ENCODE measurements around the gene ALDOA. TPM values are rescaled to one million over a fixed set of nuclear protein-coding genes. Genes with fewer than 3 reads are reported as not detected.
A peak's percentile ranks its signal among the peaks of the same experiment; 100 is the strongest.

Gene ALDOA
- polyA plus RNA-seq, 3 donors = 1,202 to 1,628 (median 1,429) TPM

DNA sequence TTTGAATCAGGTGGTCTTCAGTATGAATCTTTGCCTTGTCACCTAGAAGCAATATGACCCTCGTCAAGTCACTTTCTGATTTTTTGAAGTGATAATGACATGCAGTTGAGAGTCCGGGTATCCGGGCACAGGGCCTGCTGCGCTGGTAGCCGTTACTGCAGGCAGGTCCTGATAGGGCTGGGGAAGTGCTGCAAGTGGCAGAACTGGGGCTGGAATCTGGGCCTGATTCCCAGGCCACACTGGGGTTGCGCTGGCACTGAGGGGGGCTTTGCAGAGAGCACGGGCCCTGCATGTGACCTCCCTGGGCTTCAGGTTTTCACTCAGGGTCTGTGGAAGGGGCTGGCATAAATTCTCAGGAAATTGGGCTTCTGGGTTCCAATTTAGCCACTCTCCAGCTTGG, 13.2 kb downstream of the ALDOA start:
- H3K79me2 ChIP-seq (ENCODE audit: insufficient read depth, low read length) = peaks cover 52% of the 10 kb centered on the region
- no peak for DNase-seq
- intact Hi-C loops (cut with micrococcal nuclease) = no loop called here
- no peaks in the 10 kb centered on the region for H3K9me3 ChIP-seq (replicated peaks in 1 of 2; ENCODE audit: control insufficient read depth in 1 of 2, insufficient read depth in 1 of 2, low read length in 2 of 2)
- peaks cover 69% of the 10 kb centered on the region for H4K20me1 ChIP-seq (ENCODE audit: insufficient read depth, low read length)
- H3K4me2 ChIP-seq (replicated peaks; ENCODE audit: extremely low read depth, low read length, poor library complexity, severe bottlenecking) = no peak overlapping the region
- Mint-ChIP-seq H3K36me3 (peaks cover 61 to 68% of the 10 kb centered on the region in 2 donors), H3K4me1 (peaks cover 31% of the 10 kb centered on the region), H3K27me3 (ENCODE audit: low read depth in 3 of 3) (peaks cover 0 to 1% (median 0%) of the 10 kb centered on the region in 3 donors), H3K9me3 (peaks cover 0 to 2% (median 0%) of the 10 kb centered on the region in 7 donors), H3K4me3 (no peak overlapping the region), H3K27ac (peak overlapping the region in 4 of 7 donors; percentile 8 to 96 (median 38))
- H3K36me3 ChIP-seq (replicated peaks in 1 of 2; ENCODE audit: control insufficient read depth in 1 of 2, insufficient read depth in 2 of 2, low read length in 2 of 2) = peaks cover 53 to 65% of the 10 kb centered on the region in 2 donors
- H3K9ac ChIP-seq (ENCODE audit: insufficient read depth, low read length, poor library complexity, severe bottlenecking) = no peak overlapping the region
- H2AFZ ChIP-seq (ENCODE audit: insufficient read depth, low read depth, low read length, poor library complexity, severe bottlenecking) = no peak overlapping the region
- peak overlapping the region in 1 of 2 donors; percentile 92 for H3K27ac ChIP-seq (ENCODE audit: low read depth in 1 of 2, low read length in 2 of 2)
- H3K4me1 ChIP-seq (ENCODE audit: control insufficient read depth in 1 of 2, insufficient read depth in 2 of 2, low read length in 2 of 2) = peaks cover 24 to 39% of the 10 kb centered on the region in 2 donors
- H3K4me3 ChIP-seq (replicated peaks in 1 of 3; ENCODE audit: low read depth in 2 of 3, low read length in 3 of 3) = no peak overlapping the region
- no peaks in the 10 kb centered on the region for H3K27me3 ChIP-seq (ENCODE audit: control insufficient read depth in 2 of 2, insufficient read depth in 2 of 2, low read length in 2 of 2)
- TF ChIP-seq, protein P1, sequence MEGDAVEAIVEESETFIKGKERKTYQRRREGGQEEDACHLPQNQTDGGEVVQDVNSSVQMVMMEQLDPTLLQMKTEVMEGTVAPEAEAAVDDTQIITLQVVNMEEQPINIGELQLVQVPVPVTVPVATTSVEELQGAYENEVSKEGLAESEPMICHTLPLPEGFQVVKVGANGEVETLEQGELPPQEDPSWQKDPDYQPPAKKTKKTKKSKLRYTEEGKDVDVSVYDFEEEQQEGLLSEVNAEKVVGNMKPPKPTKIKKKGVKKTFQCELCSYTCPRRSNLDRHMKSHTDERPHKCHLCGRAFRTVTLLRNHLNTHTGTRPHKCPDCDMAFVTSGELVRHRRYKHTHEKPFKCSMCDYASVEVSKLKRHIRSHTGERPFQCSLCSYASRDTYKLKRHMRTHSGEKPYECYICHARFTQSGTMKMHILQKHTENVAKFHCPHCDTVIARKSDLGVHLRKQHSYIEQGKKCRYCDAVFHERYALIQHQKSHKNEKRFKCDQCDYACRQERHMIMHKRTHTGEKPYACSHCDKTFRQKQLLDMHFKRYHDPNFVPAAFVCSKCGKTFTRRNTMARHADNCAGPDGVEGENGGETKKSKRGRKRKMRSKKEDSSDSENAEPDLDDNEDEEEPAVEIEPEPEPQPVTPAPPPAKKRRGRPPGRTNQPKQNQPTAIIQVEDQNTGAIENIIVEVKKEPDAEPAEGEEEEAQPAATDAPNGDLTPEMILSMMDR (IDR thresholded peaks at IDR 0.05) = no peak
- 99% methylated on average over 7 of the region's 7 CpGs for WGBS (ENCODE audit: insufficient coverage)

DNA sequence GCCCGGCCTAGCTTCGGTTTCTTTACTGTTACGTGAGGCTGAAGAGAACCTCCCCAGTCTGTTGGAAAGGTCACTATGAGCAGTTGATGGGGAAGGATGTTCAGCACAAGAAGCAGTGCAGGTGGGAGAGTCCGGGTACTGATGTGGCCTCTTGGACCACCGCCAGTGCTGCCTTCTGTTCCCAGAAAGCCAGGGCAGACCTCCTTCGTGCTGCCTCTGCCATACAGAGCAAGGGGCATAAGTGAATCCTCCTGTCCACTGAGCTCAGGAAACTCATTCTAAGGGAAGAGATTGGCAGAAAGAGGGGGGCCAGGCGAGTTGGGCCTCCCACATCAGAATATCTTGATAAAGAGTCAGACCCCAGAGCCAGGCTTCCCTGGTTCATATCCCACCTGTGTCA, 13.9 kb downstream of the ALDOA start:
- no peak overlapping the region for H3K27ac Mint-ChIP-seq
- no peak overlapping the region for H3K4me2 ChIP-seq (replicated peaks; ENCODE audit: extremely low read depth, low read length, poor library complexity, severe bottlenecking)
- H3K9me3 ChIP-seq (replicated peaks in 1 of 2; ENCODE audit: control insufficient read depth in 1 of 2, insufficient read depth in 1 of 2, low read length in 2 of 2) = no peaks in the 10 kb centered on the region
- DNase-seq = no peak
- H3K4me3 Mint-ChIP-seq = no peak overlapping the region
- H2AFZ ChIP-seq (ENCODE audit: insufficient read depth, low read depth, low read length, poor library complexity, severe bottlenecking) = no peak overlapping the region
- peaks cover 67 to 75% of the 10 kb centered on the region in 2 donors for H3K36me3 Mint-ChIP-seq
- H4K20me1 ChIP-seq (ENCODE audit: insufficient read depth, low read length) = peaks cover 72% of the 10 kb centered on the region
- peaks cover 61 to 72% of the 10 kb centered on the region in 2 donors for H3K36me3 ChIP-seq (replicated peaks in 1 of 2; ENCODE audit: control insufficient read depth in 1 of 2, insufficient read depth in 2 of 2, low read length in 2 of 2)
- no peak overlapping the region for H3K9ac ChIP-seq (ENCODE audit: insufficient read depth, low read length, poor library complexity, severe bottlenecking)
- H3K27ac ChIP-seq (ENCODE audit: low read depth in 1 of 2, low read length in 2 of 2) = peak overlapping the region in 1 of 2 donors; percentile 36
- 95% methylated on average over 5 of the region's 7 CpGs for WGBS (ENCODE audit: insufficient coverage)
- TF ChIP-seq, protein P1 (IDR thresholded peaks at IDR 0.05) = no peak
- H3K79me2 ChIP-seq (ENCODE audit: insufficient read depth, low read length) = peaks cover 58% of the 10 kb centered on the region
- H3K27me3 Mint-ChIP-seq (ENCODE audit: low read depth in 3 of 3) = peaks cover 0 to 1% (median 0%) of the 10 kb centered on the region in 3 donors
- peaks cover 24 to 35% of the 10 kb centered on the region in 2 donors for H3K4me1 ChIP-seq (ENCODE audit: control insufficient read depth in 1 of 2, insufficient read depth in 2 of 2, low read length in 2 of 2)
- no peak overlapping the region for H3K4me3 ChIP-seq (replicated peaks in 1 of 3; ENCODE audit: low read depth in 2 of 3, low read length in 3 of 3)
- intact Hi-C loops (cut with micrococcal nuclease) = no loop called here
- peaks cover 35% of the 10 kb centered on the region for H3K4me1 Mint-ChIP-seq
- no peaks in the 10 kb centered on the region for H3K27me3 ChIP-seq (ENCODE audit: control insufficient read depth in 2 of 2, insufficient read depth in 2 of 2, low read length in 2 of 2)
- H3K9me3 Mint-ChIP-seq = peaks cover 0 to 2% (median 0%) of the 10 kb centered on the region in 7 donors

All from CD14-positive monocyte (primary cell).